Stimulated activated effector memory CD8-positive, alpha-beta T cell treated with anti-CD3 and anti-CD28 coated beads, Interleukin-12 subunit alpha, Interleukin-12 subunit beta, amount 100 ng/mL, for 72 hours (primary cell): ENCODE measurements around the gene MLKL.
"Not testable (repeated sequence)": the region's sequence is repeated elsewhere in the genome, so short reads cannot be mapped to it uniquely, and the experiment has no call there.

Source experiments
- ATAC-seq: fragments of 150-1000 bp; cut with Tn5 transposase; 2 replicates; pipeline ENCODE4 v1.10.0; 2021
- DNase-seq, 2 donors: peaks; one replicate each; pipeline ENCODE4 v3.0.0; 2021 to 2022; ENCODE audit warnings: low spot score in 2 of 2
- H3K27ac Mint-ChIP-seq: one replicate; pipeline ENCODE4 v1.8.0; 2022; ENCODE audit warnings: mild to moderate bottlenecking, mixed read lengths
- H3K36me3 Mint-ChIP-seq: one replicate; pipeline ENCODE4 v1.8.0; 2022; ENCODE audit warnings: mild to moderate bottlenecking, mixed read lengths
- H3K4me1 Mint-ChIP-seq: one replicate; pipeline ENCODE4 v1.8.0; 2022; ENCODE audit warnings: mixed read lengths
- H3K4me3 Mint-ChIP-seq: one replicate; pipeline ENCODE4 v1.8.0; 2022; ENCODE audit warnings: mild to moderate bottlenecking, mixed read lengths
- H3K9me3 Mint-ChIP-seq: one replicate; pipeline ENCODE4 v1.8.0; 2022; ENCODE audit warnings: mixed read lengths

Gene MLKL

GRCh38 chr16:74737521-74737920 lies 36.9 kb upstream of the MLKL start:
- Mint-ChIP-seq H3K4me3 (no peak overlapping the region), H3K4me1 (peaks cover 6% of the 10 kb centered on the region), H3K9me3 (no peaks in the 10 kb centered on the region), H3K36me3 (no peaks in the 10 kb centered on the region), H3K27ac (no peak overlapping the region)
- DNase-seq: no peak
- no peak for ATAC-seq

GRCh38 chr16:74736531-74737157 lies 36.0 kb upstream of the MLKL start:
- H3K4me3 Mint-ChIP-seq: no peak overlapping the region
- peaks cover 6% of the 10 kb centered on the region for H3K4me1 Mint-ChIP-seq
- DNase-seq: no peak
- ATAC-seq: no peak
- no peaks in the 10 kb centered on the region for H3K9me3 Mint-ChIP-seq
- H3K36me3 Mint-ChIP-seq: no peaks in the 10 kb centered on the region
- peak overlapping the region; percentile 12 for H3K27ac Mint-ChIP-seq

GRCh38 chr16:74735554-74735953 lies 34.9 kb upstream of the MLKL start:
- Mint-ChIP-seq H3K9me3 (no peaks in the 10 kb centered on the region), H3K36me3 (no peaks in the 10 kb centered on the region), H3K4me3 (no peak overlapping the region), H3K4me1 (peaks cover 1% of the 10 kb centered on the region), H3K27ac (no peak overlapping the region)
- no peak for DNase-seq
- no peak for ATAC-seq

GRCh38 chr16:74735162-74735452 lies 34.4 kb upstream of the MLKL start:
- Mint-ChIP-seq H3K4me3 (no peak overlapping the region), H3K4me1 (peaks cover 5% of the 10 kb centered on the region), H3K9me3 (no peaks in the 10 kb centered on the region), H3K36me3 (no peaks in the 10 kb centered on the region), H3K27ac (no peak overlapping the region)
- DNase-seq: no peak
- ATAC-seq: no peak

- Mint-ChIP-seq H3K36me3 (no peaks in the 10 kb centered on the region), H3K27ac (no peak overlapping the region)
These were observed 33.9 kb upstream of the MLKL start for GRCh38 chr16:74734361-74735161.

GRCh38 chr16:74732707-74733350 lies 32.2 kb upstream of the MLKL start:
- Mint-ChIP-seq H3K36me3 (no peaks in the 10 kb centered on the region), H3K4me3 (no peak overlapping the region), H3K9me3 (no peaks in the 10 kb centered on the region), H3K27ac (no peak overlapping the region), H3K4me1 (peaks cover 5% of the 10 kb centered on the region)
- ATAC-seq (no peak), DNase-seq (no peak)

More at GRCh38 chr16:74734361-74735161, 33.9 kb upstream of the MLKL start:
- DNase-seq: no peak
- Mint-ChIP-seq H3K9me3 (no peaks in the 10 kb centered on the region), H3K4me1 (peaks cover 5% of the 10 kb centered on the region), H3K4me3 (no peak overlapping the region)
- no peak for ATAC-seq

GRCh38 chr16:74731853-74732477 lies 31.3 kb upstream of the MLKL start:
- Mint-ChIP-seq H3K4me3 (no peak overlapping the region), H3K36me3 (no peaks in the 10 kb centered on the region), H3K9me3 (peaks cover 1% of the 10 kb centered on the region), H3K27ac (no peak overlapping the region), H3K4me1 (peaks cover 5% of the 10 kb centered on the region)
- no peak for DNase-seq
- ATAC-seq: no peak

- Mint-ChIP-seq H3K4me3 (no peak overlapping the region), H3K4me1 (peaks cover 5% of the 10 kb centered on the region), H3K36me3 (peaks cover 5% of the 10 kb centered on the region), H3K9me3 (peaks cover 2% of the 10 kb centered on the region), H3K27ac (no peak overlapping the region)
- ATAC-seq (no peak), DNase-seq (no peak)
These were observed 29.4 kb upstream of the MLKL start for GRCh38 chr16:74729783-74730683.

- Mint-ChIP-seq H3K4me3 (no peak overlapping the region), H3K9me3 (peaks cover 2% of the 10 kb centered on the region), H3K27ac (no peak overlapping the region), H3K4me1 (peaks cover 5% of the 10 kb centered on the region), H3K36me3 (peaks cover 5% of the 10 kb centered on the region)
- ATAC-seq (no peak), DNase-seq (no peak)
These were observed 27.2 kb upstream of the MLKL start for GRCh38 chr16:74727903-74728302.

GRCh38 chr16:74726716-74727115 lies 26.1 kb upstream of the MLKL start:
- Mint-ChIP-seq H3K4me1 (peaks cover 5% of the 10 kb centered on the region), H3K36me3 (peaks cover 5% of the 10 kb centered on the region), H3K4me3 (no peak overlapping the region), H3K9me3 (peaks cover 2% of the 10 kb centered on the region), H3K27ac (no peak overlapping the region)
- DNase-seq (peak; percentile 15 to 74), ATAC-seq (no peak)

GRCh38 chr16:74725651-74726455 lies 25.2 kb upstream of the MLKL start:
- ATAC-seq (no peak), DNase-seq (no peak)
- Mint-ChIP-seq H3K27ac (no peak overlapping the region), H3K4me1 (peaks cover 5% of the 10 kb centered on the region), H3K4me3 (no peak overlapping the region), H3K9me3 (peaks cover 2% of the 10 kb centered on the region), H3K36me3 (peaks cover 5% of the 10 kb centered on the region)

- peaks cover 2% of the 10 kb centered on the region for H3K9me3 Mint-ChIP-seq
- ATAC-seq: no peak
These were observed 24.3 kb upstream of the MLKL start for GRCh38 chr16:74724820-74725549.

GRCh38 chr16:74723256-74723655 lies 22.6 kb upstream of the MLKL start:
- Mint-ChIP-seq H3K4me1 (no peaks in the 10 kb centered on the region), H3K27ac (no peak overlapping the region), H3K36me3 (peaks cover 5% of the 10 kb centered on the region), H3K9me3 (peaks cover 2% of the 10 kb centered on the region), H3K4me3 (no peak overlapping the region)
- DNase-seq (no peak), ATAC-seq (no peak)

More at GRCh38 chr16:74724820-74725549, 24.3 kb upstream of the MLKL start:
- H3K4me3 Mint-ChIP-seq: no peak overlapping the region
- H3K4me1 Mint-ChIP-seq: no peaks in the 10 kb centered on the region
- DNase-seq: no peak
- H3K27ac Mint-ChIP-seq: no peak overlapping the region
- H3K36me3 Mint-ChIP-seq: peaks cover 5% of the 10 kb centered on the region

- H3K27ac Mint-ChIP-seq, DNase-seq: not testable (repeated sequence)
These were observed 21.5 kb upstream of the MLKL start for GRCh38 chr16:74722156-74722555.

More at GRCh38 chr16:74722156-74722555, 21.5 kb upstream of the MLKL start:
- not testable (repeated sequence) for H3K4me1 Mint-ChIP-seq, H3K9me3 Mint-ChIP-seq, H3K36me3 Mint-ChIP-seq, ATAC-seq, H3K4me3 Mint-ChIP-seq
